GM19372 (cell line): Measurements from ENCODE around the gene PRPF18.

ENCODE experiments used
- ATAC-seq: cut with Tn5 transposase; IDR thresholded peaks from one replicate; pipeline ENCODE4 v1.9.1; 2021; ENCODE audit warnings: mild to moderate bottlenecking, low read depth, moderate library complexity; ENCODE audit not compliant: unreplicated experiment

PRPF18 gene

GRCh38 chr10:13637303-13637856 lies 50.6 kb downstream of the PRPF18 start:
- no peak for ATAC-seq

GRCh38 chr10:13637894-13638293 lies 51.1 kb downstream of the PRPF18 start:
- no peak for ATAC-seq

GRCh38 chr10:13642293-13642692 lies 55.5 kb downstream of the PRPF18 start:
- ATAC-seq = no peak

GRCh38 chr10:13643016-13643415 lies 56.3 kb downstream of the PRPF18 start:
- no peak for ATAC-seq

- ATAC-seq = no peak
These were observed 58.1 kb downstream of the PRPF18 start for GRCh38 chr10:13644866-13645265.

- ATAC-seq = no peak
These were observed 61.7 kb downstream of the PRPF18 start for GRCh38 chr10:13648425-13648824.

GRCh38 chr10:13649844-13650520 lies 63.2 kb downstream of the PRPF18 start:
- no peak for ATAC-seq

- no peak for ATAC-seq
These were observed 64.2 kb downstream of the PRPF18 start for GRCh38 chr10:13650961-13651360.

GRCh38 chr10:13651969-13652720 lies 65.4 kb downstream of the PRPF18 start:
- no peak for ATAC-seq

- no peak for ATAC-seq
These were observed 66.1 kb downstream of the PRPF18 start for GRCh38 chr10:13652860-13653259.

- no peak for ATAC-seq
These were observed 67.5 kb downstream of the PRPF18 start for GRCh38 chr10:13654118-13654830.

GRCh38 chr10:13654846-13655245 lies 68.1 kb downstream of the PRPF18 start:
- no peak for ATAC-seq

- ATAC-seq = no peak
These were observed 69.8 kb downstream of the PRPF18 start for GRCh38 chr10:13656337-13657100.

GRCh38 chr10:13657101-13657680 lies 70.4 kb downstream of the PRPF18 start:
- no peak for ATAC-seq

- no peak for ATAC-seq
These were observed 71.5 kb downstream of the PRPF18 start for GRCh38 chr10:13658264-13658663.

GRCh38 chr10:13658871-13659685 lies 72.3 kb downstream of the PRPF18 start:
- ATAC-seq = no peak

- peak; percentile 53 for ATAC-seq
These were observed 73.3 kb downstream of the PRPF18 start for GRCh38 chr10:13659887-13660550.

GRCh38 chr10:13660551-13660920 lies 73.8 kb downstream of the PRPF18 start:
- no peak for ATAC-seq

- no peak for ATAC-seq
These were observed 74.5 kb downstream of the PRPF18 start for GRCh38 chr10:13661256-13661655.
